SK-N-SH (cell line): ENCODE results near the gene UBTD1. TPM values are rescaled to one million over a fixed set of nuclear protein-coding genes. Genes with fewer than 3 reads are reported as not detected.

Experiments used
- CTCF ChIA-PET: fragments of 300-600, 350-600 bp; formaldehyde crosslinking; extraction: SDS; loops from one replicate; lab custom pipeline; 2021; lab: Yijun Ruan, JAX
- POLR2A ChIA-PET: fragments of 350-600 bp; sonication (Branson Sonifier 250); formaldehyde crosslinking; extraction: SDS; loops from one replicate; lab custom pipeline; 2020; ENCODE audit warnings: antibody characterized with exemption, inconsistent platforms; lab: Yijun Ruan, JAX
- DNase-seq: peaks from one replicate; pipeline ENCODE4 v3.0.0; 2012
- H2AFZ ChIP-seq: fragments of 200-600 bp; sonication (generic); 2 replicates; pipeline ENCODE4 v1.8.1; 2016; ENCODE audit warnings: antibody characterized with exemption, mild to moderate bottlenecking, low read depth
- H3F3A ChIP-seq: fragments of 200-600 bp; sonication (generic); replicated peaks from 2 replicates; pipeline ENCODE3; 2016; ENCODE audit warnings: antibody characterized with exemption, mild to moderate bottlenecking; ENCODE audit not compliant: insufficient read depth
- H3K27ac ChIP-seq, 2 experiments: fragments of 200-500 bp in 1 of 2; fragments of 200-600 bp in 1 of 2; sonication (Bioruptor generic) in 1 of 2; sonication (generic), shearing (Covaris generic) in 1 of 2; 2 replicates each; pipeline versions ENCODE4 v1.5.1 to v1.6.1; 2014 to 2016; ENCODE audit warnings: low read depth in 2 of 2, inconsistent platforms in 1 of 2, low read length in 1 of 2, mild to moderate bottlenecking in 1 of 2, mixed read lengths in 1 of 2
- H3K27me3 ChIP-seq: fragments of 200-600 bp; sonication (generic), shearing (Covaris generic); 2 replicates; pipeline ENCODE4 v1.6.1; 2016; ENCODE audit warnings: mixed run types; ENCODE audit not compliant: insufficient read depth
- H3K36me3 ChIP-seq, 2 experiments: fragments of 200-500 bp in 1 of 2; fragments of 200-600 bp in 1 of 2; sonication (Bioruptor generic) in 1 of 2; sonication (generic) in 1 of 2; replicated peaks in 1 of 2; 2 replicates each; pipeline versions ENCODE3 to v1.5.1; 2014 to 2016; ENCODE audit warnings: low read length in 1 of 2, mild to moderate bottlenecking in 1 of 2; ENCODE audit not compliant: insufficient read depth in 2 of 2, control insufficient read depth in 1 of 2
- H3K4me1 ChIP-seq, 2 experiments: fragments of 200-500 bp in 1 of 2; fragments of 200-600 bp in 1 of 2; sonication (Bioruptor generic) in 1 of 2; sonication (generic), shearing (Covaris generic) in 1 of 2; 2 replicates each; pipeline versions ENCODE4 v1.5.1 to v1.6.1; 2014 to 2016; ENCODE audit warnings: low read depth in 1 of 2, low read length in 1 of 2, mixed run types in 1 of 2; ENCODE audit not compliant: insufficient read depth in 2 of 2, control insufficient read depth in 1 of 2
- H3K4me2 ChIP-seq: fragments of 200-600 bp; sonication (generic), shearing (Covaris generic); 2 replicates; pipeline ENCODE4 v1.6.1; 2017; ENCODE audit warnings: mixed run types
- H3K4me3 ChIP-seq, 2 experiments: fragments of 200-500 bp in 1 of 2; fragments of 200-600 bp in 1 of 2; sonication (Bioruptor generic) in 1 of 2; sonication (generic), shearing (Covaris generic) in 1 of 2; 2 replicates each; pipeline versions ENCODE4 v1.5.1 to v1.8.1; 2014 to 2016; ENCODE audit warnings: low read depth in 2 of 2, inconsistent platforms in 1 of 2, low read length in 1 of 2, mild to moderate bottlenecking in 1 of 2, mixed read lengths in 1 of 2, moderate library complexity in 1 of 2
- H3K79me2 ChIP-seq: fragments of 200-600 bp; sonication (generic); 2 replicates; pipeline ENCODE4 v1.8.1; 2017; ENCODE audit warnings: mild to moderate bottlenecking; ENCODE audit not compliant: insufficient read depth
- H3K9ac ChIP-seq: fragments of 200-600 bp; sonication (generic); 2 replicates; pipeline ENCODE4 v1.6.1; 2017; ENCODE audit warnings: mixed run types
- H3K9me2 ChIP-seq: fragments of 200-600 bp; sonication (generic); 2 replicates; pipeline ENCODE4 v1.6.1; 2017; ENCODE audit warnings: mixed run types
- H3K9me3 ChIP-seq: fragments of 200-600 bp; sonication (generic); 2 replicates; pipeline ENCODE4 v1.6.1; 2017; ENCODE audit warnings: mixed run types, mild to moderate bottlenecking, moderate library complexity
- H4K20me1 ChIP-seq: fragments of 200-600 bp; sonication (generic); 2 replicates; pipeline ENCODE4 v1.6.1; 2017; ENCODE audit warnings: mild to moderate bottlenecking, mixed run types; ENCODE audit not compliant: insufficient read depth
- CHD2 ChIP-seq: fragments of 150-350 bp; IDR thresholded peaks from 2 replicates; pipeline ENCODE4 v1.6.1; 2018; ENCODE audit warnings: low read length; ENCODE audit not compliant: partially characterized antibody
- ELF1 ChIP-seq: IDR thresholded peaks from 2 replicates; pipeline ENCODE4 v1.4.0; 2012
- FOSL2 ChIP-seq: IDR thresholded peaks from 2 replicates; pipeline ENCODE4 v1.4.0; 2012; ENCODE audit warnings: low read depth, mild to moderate bottlenecking, moderate library complexity, borderline replicate concordance
- FOXM1 ChIP-seq: IDR thresholded peaks from 2 replicates; pipeline ENCODE4 v1.4.0; 2012; ENCODE audit warnings: low read depth, mild to moderate bottlenecking
- JUND ChIP-seq: IDR thresholded peaks from 2 replicates; pipeline ENCODE4 v1.4.0; 2012
- MXI1 ChIP-seq: IDR thresholded peaks from 2 replicates; pipeline ENCODE4 v1.6.1; 2012; ENCODE audit warnings: mild to moderate bottlenecking, low read depth, low read length, improper control_type of control experiment
- NRF1 ChIP-seq: IDR thresholded peaks from 2 replicates; pipeline ENCODE4 v1.6.1; 2012; ENCODE audit warnings: low read depth, mild to moderate bottlenecking, low read length
- RAD21 ChIP-seq: IDR thresholded peaks from 2 replicates; pipeline ENCODE4 v1.6.1; 2012; ENCODE audit warnings: mild to moderate bottlenecking, low read length
- RFX5 ChIP-seq: IDR thresholded peaks from 2 replicates; pipeline ENCODE4 v1.6.1; 2012; ENCODE audit warnings: mild to moderate bottlenecking, improper control_type of control experiment, low read length
- RXRA ChIP-seq: IDR thresholded peaks from 2 replicates; pipeline ENCODE4 v1.4.0; 2012; ENCODE audit warnings: low read depth, mild to moderate bottlenecking, borderline replicate concordance
- TAF1 ChIP-seq: IDR thresholded peaks from 2 replicates; pipeline ENCODE4 v1.6.1; 2012; ENCODE audit warnings: low read depth, mild to moderate bottlenecking, low read length, moderate library complexity, borderline replicate concordance
- TEAD4 ChIP-seq: IDR thresholded peaks from 2 replicates; pipeline ENCODE4 v1.4.0; 2012; ENCODE audit warnings: mild to moderate bottlenecking, borderline replicate concordance; ENCODE audit not compliant: insufficient read depth
- ZBTB33 ChIP-seq: IDR thresholded peaks from 2 replicates; pipeline ENCODE4 v1.4.0; 2012; ENCODE audit warnings: low read depth, borderline replicate concordance
- WGBS: methylation state at CpG from one replicate; pipeline ENCODE4 v1.1.6; 2017; ENCODE audit warnings: low lambda C conversion rate; 5-methylcytosine and 5-hydroxymethylcytosine counted together
- polyA plus RNA-seq, 3 experiments: library from polyadenylated mRNA; depleted of rRNA; stranded (reverse); fragments of >200 nt; gene quantifications; 2 replicates each; pipeline ENCODE4 v1.2.3, GENCODE V29; 2012
- TF ChIP-seq, protein P1 (sequence below): fragments of 200-600 bp; sonication (generic); IDR thresholded peaks from 2 replicates; pipeline ENCODE4 v1.6.1; 2017; ENCODE audit warnings: antibody characterized with exemption, mild to moderate bottlenecking, moderate library complexity
- TF ChIP-seq, protein P2 (sequence below): fragments of 150-350 bp; IDR thresholded peaks from 2 replicates; pipeline ENCODE4 v1.6.1; 2017; ENCODE audit warnings: antibody characterized with exemption, low read length, low read depth, borderline replicate concordance
- TF ChIP-seq, protein P3 (sequence below): IDR thresholded peaks from 2 replicates; pipeline ENCODE4 v1.4.0; 2012; ENCODE audit warnings: low read depth, borderline replicate concordance

UBTD1 gene
- polyA plus RNA-seq, 1 of the 3 experiments (the other 2 are of a cell fraction): 38.8 TPM

DNA sequence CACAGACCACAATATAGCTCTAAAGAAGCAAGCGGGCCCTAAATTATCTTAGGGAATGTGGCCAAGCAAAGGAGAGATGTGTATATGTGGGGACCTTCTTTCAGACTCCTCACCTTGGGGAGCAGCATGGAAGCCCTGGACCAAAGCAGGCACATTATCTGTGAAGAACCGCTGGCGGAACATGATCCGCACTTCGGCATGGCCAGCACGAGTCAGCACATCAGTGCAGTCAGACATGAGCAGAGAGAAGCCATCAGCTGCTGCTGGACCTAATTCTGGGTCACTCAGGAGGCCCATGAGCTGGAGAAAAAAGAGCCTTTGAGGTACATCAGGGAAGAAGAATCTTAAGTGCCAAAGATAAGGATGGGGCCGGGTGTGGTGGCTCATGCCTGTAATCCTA lies 38.8 kb upstream of the UBTD1 start (continued):
- TF ChIP-seq, protein P1, sequence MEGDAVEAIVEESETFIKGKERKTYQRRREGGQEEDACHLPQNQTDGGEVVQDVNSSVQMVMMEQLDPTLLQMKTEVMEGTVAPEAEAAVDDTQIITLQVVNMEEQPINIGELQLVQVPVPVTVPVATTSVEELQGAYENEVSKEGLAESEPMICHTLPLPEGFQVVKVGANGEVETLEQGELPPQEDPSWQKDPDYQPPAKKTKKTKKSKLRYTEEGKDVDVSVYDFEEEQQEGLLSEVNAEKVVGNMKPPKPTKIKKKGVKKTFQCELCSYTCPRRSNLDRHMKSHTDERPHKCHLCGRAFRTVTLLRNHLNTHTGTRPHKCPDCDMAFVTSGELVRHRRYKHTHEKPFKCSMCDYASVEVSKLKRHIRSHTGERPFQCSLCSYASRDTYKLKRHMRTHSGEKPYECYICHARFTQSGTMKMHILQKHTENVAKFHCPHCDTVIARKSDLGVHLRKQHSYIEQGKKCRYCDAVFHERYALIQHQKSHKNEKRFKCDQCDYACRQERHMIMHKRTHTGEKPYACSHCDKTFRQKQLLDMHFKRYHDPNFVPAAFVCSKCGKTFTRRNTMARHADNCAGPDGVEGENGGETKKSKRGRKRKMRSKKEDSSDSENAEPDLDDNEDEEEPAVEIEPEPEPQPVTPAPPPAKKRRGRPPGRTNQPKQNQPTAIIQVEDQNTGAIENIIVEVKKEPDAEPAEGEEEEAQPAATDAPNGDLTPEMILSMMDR: no peak
- TF ChIP-seq, protein P2, sequence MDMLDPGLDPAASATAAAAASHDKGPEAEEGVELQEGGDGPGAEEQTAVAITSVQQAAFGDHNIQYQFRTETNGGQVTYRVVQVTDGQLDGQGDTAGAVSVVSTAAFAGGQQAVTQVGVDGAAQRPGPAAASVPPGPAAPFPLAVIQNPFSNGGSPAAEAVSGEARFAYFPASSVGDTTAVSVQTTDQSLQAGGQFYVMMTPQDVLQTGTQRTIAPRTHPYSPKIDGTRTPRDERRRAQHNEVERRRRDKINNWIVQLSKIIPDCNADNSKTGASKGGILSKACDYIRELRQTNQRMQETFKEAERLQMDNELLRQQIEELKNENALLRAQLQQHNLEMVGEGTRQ: no peak
- TF ChIP-seq TAF1 (no peak), ZBTB33 (no peak)

DNA sequence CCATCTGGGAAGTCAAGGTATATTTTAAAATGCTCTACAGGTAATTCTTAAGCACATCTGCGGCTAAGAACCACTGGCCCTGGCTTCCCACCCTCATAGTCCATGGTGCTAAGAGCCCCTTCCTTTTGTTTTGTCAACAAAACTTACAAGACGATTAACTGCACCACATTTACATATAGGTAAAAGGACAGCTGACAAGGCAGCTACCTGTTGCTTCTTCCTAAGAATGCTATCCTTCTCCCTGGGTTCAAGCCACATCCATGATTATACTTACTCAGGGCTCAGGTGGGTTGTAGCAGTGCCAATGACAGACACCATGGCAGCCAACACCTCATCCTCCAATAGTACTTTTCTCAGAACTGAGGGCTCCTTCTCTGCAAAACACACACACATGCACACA lies 36.4 kb upstream of the UBTD1 start:
- no peak overlapping the region for H3K9ac ChIP-seq
- H3K4me3 ChIP-seq: no peak overlapping the region
- H3K9me3 ChIP-seq: no peaks in the 10 kb centered on the region
- no peaks in the 10 kb centered on the region for H3K79me2 ChIP-seq
- ChIA-PET CTCF (interaction anchor here (0.7 to 8.7 kb wide), 9 partner anchors 10 to 150 kb away, joined by 3 to 132 read pairs (median 4); partner anchors contain the start of gene ANKRD2), POLR2A (interaction anchor here (1.8 kb wide), 1 partner anchor 91 kb away, joined by 4 read pairs; no protein-coding TSS in a partner anchor)
- no peak for TF ChIP-seq RAD21
- TF ChIP-seq MXI1: no peak
- no peak for TF ChIP-seq ZBTB33
- TF ChIP-seq, protein P1: no peak
- TF ChIP-seq TEAD4: no peak
- no peak for TF ChIP-seq RFX5
- no peak for TF ChIP-seq NRF1
- TF ChIP-seq JUND: no peak
- TF ChIP-seq FOSL2: no peak
- no peak for TF ChIP-seq FOXM1
- TF ChIP-seq RXRA: no peak
- no peak for TF ChIP-seq CHD2
- TF ChIP-seq ELF1: no peak
- TF ChIP-seq, protein P3, sequence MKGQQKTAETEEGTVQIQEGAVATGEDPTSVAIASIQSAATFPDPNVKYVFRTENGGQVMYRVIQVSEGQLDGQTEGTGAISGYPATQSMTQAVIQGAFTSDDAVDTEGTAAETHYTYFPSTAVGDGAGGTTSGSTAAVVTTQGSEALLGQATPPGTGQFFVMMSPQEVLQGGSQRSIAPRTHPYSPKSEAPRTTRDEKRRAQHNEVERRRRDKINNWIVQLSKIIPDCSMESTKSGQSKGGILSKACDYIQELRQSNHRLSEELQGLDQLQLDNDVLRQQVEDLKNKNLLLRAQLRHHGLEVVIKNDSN: no peak
- TF ChIP-seq, protein P2: no peak
- peaks cover 24% of the 10 kb centered on the region for H3F3A ChIP-seq
- H3K27ac ChIP-seq: no peak overlapping the region
- H2AFZ ChIP-seq: no peak overlapping the region
- peaks cover 55 to 71% of the 10 kb centered on the region in 2 experiments for H3K36me3 ChIP-seq
- peaks cover 0 to 4% of the 10 kb centered on the region in 2 experiments; a peak in 2 of 4 replicates for H3K4me1 ChIP-seq
- H3K9me2 ChIP-seq: no peaks in the 10 kb centered on the region
- WGBS: 100% methylated on average over 2 of the region's 2 CpGs
- H4K20me1 ChIP-seq: 0 out of 2 replicates have a peak, but pooled peaks cover 7% of the 10 kb centered on the region
- H3K27me3 ChIP-seq: no peaks in the 10 kb centered on the region
- DNase-seq: no peak
- H3K4me2 ChIP-seq: no peak overlapping the region
